CD4-positive, alpha-beta T cell treated with Interleukin-21 for 1 hour (primary cell): ENCODE results near the gene MAD2L2.

Experiments
- DNase-seq: peaks from one replicate; pipeline ENCODE4 v3.0.0-alpha.2; 2020

MAD2L2 gene

GRCh38 chr1:11704691-11705475 is 23.9 kb upstream of the MAD2L2 start:
- DNase-seq: no peak

- no peak for DNase-seq
These were observed 23.2 kb upstream of the MAD2L2 start for GRCh38 chr1:11704194-11704529.

GRCh38 chr1:11703357-11704193 is 22.6 kb upstream of the MAD2L2 start:
- no peak for DNase-seq

DNA sequence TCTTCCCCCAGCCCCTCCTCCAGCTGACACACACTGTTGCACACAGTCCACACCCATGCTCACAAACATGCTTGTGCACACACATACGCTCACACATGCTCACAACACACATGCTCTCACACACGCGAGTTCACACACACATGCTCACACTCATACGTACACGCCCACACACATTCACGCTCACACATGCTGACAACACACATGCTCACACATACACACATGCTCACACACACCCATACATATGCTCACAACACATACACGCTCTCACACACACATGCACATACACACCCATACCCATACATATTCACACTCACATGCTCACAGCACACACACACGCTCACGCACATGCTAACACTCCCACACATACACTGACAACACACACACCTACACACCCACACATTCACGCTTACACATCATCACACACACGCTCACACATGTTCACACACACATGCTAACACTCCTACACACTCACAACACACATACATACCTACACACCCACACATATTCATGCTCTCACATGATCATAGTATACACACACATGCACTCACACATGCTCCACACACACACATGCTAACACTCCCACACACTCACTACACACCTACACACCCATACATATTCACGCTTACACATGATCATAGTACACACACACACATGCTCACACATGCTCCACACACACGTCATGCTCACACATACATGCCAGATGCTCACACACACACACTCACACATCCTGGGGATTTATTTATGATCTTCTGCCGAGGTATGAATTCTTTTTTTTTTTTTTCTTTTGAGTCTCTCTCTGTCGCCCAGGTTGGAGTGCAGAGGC is 21.2 kb upstream of the MAD2L2 start:
- DNase-seq: no peak

DNA sequence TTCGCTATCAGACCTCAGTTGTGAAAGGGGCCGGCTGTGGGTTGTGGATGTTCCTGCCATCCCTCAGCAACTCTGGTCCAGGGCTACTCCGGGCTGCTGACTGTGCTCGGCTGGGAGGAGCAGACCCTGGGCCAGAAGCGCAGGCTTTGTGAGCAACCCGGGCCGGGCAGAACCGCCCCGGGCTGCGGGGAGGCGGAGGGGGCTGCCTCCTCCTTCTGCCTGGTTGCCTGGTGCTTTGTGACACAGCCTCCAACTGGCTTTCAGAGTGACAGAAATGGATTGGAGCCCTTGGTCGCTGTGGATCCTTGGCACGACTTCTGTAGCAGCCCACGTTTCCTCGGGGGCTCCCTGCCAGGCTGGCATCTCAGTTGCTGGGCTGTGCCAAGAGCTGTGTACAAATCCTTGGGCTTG is 20.6 kb upstream of the MAD2L2 start:
- DNase-seq: no peak

DNA sequence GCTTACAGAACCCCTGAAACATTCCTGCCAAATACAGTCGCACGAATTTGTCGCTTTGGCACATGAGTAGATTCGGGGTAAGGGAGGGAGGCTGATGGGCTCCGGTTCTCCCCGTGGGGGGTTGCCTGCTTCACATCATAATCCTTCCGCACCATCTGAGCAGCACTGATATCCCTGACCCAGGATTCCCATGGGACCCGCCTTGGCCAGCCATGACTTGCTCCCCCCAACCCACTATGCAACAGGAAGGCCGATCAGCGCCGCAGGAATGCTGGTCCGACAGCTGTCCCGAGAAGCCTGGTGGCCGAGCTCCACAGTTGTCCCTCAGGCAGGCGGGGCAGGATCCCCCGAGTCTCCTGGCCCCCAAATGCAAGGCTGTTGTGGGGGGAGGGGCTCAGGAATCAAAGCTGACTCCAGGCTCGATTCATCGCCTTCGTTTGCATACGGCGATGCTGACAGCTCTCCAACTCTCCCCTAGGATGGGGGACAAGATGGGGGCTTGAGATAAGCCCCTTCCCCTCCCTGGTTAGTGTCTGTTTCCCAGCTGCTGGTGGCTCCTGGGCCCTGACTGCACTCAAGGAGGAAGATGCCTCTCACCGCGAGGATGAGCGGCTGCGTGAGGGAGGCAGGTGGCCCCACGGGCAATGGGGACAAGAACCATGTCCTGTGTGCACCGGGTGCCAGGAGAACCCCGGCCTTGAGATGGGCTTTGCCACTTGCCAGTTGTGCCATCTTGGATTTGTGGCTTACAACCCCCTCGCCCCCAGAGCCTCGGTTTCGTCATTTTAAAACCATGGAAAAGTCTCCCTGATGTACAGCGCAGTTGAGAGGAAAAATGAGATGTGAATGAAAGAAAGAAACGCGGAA is 19.9 kb upstream of the MAD2L2 start:
- DNase-seq: no peak

DNA sequence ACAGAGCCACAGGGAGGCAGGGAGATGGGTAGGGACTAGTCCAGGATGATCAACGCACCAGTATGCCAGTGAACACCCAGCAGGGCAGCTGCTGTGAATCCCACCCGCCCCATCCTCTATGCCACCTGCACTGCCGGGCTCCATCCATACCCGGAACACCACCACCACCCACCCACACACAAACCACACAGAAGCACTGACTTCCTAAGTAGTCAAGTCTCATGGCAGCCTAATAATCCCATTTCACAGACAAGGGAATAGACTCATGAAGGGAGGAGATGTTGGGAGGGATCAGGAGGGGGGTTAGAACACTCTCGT is 16.9 kb upstream of the MAD2L2 start:
- no peak for DNase-seq

DNA sequence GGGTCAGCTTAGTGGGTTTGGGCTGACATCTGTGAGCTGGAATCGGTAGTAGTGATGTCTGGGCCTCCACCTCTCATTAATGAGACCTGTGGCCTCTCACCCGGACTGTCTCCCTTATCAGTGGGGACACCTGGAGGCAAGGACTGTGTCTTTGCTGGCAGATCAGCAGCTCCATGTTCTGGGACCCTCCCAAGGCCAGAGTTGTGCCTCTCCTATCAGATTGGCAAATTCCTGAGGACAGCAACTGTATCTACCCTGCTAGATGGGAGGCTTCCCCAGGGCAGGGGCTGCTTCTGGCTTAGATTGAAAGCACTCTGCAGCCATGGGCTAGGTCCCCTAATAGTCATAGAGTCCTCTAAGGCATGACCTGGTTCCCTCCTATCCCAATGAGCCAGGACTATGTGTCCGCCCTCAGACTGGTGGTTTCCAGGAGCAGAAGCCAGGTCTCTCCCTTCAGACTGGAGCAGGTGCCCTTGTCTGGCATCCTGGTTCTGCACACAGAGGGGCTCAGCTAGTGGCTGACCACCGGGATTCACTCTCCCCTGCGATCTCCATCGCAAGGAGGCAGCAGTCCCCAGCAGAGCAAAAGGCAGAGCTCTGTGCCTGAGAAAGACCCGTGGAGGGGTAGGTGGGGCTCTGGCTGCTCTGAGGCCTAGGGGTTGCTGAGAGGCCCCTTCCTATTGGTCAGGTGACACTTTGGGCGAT is 16.4 kb upstream of the MAD2L2 start:
- DNase-seq: no peak

GRCh38 chr1:11695861-11696260 is 14.9 kb upstream of the MAD2L2 start:
- DNase-seq: no peak

- no peak for DNase-seq
These were observed 13.0 kb upstream of the MAD2L2 start for GRCh38 chr1:11693917-11694316.

GRCh38 chr1:11693024-11693590 is 12.2 kb upstream of the MAD2L2 start:
- peak; percentile 56 for DNase-seq

DNA sequence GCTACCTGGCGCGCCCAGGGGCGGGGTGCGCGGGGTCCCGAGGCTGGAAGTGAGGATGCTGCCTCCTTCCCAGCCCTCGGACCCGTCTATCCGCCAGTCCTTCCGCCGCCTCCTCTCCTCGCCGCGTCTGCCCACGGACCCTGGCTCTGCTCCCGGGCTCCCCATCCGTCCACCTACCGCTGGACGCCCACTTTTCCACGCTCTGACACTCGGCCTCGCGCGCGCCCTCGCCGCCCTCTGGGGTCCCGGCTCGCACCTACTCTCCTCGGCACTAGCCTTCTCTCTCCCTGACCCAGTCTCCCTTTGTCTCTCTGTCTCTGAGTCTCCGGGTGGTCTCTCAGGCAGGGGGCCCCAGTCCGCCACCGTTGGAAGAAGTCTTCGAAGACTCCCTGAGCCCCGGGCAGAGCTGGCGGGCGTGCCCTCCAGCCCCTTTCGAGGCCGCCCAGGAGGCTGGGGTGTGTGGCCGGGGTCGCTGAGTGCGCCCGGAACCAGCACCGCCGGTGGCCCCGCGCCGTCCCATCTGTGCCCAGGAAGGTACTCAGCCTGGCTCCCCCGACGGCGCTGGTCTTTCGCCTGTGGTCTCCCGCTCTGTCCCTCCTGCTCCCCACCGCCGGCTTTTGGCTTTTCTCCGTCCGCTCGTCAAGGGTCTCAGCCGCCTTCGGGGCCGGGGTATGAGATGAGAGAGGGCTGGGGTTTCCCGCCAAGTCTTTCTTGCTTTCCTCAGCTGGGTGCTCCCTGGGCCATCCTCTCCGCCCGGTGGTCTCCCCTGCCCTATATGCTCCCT is 11.2 kb upstream of the MAD2L2 start:
- DNase-seq: no peak

DNA sequence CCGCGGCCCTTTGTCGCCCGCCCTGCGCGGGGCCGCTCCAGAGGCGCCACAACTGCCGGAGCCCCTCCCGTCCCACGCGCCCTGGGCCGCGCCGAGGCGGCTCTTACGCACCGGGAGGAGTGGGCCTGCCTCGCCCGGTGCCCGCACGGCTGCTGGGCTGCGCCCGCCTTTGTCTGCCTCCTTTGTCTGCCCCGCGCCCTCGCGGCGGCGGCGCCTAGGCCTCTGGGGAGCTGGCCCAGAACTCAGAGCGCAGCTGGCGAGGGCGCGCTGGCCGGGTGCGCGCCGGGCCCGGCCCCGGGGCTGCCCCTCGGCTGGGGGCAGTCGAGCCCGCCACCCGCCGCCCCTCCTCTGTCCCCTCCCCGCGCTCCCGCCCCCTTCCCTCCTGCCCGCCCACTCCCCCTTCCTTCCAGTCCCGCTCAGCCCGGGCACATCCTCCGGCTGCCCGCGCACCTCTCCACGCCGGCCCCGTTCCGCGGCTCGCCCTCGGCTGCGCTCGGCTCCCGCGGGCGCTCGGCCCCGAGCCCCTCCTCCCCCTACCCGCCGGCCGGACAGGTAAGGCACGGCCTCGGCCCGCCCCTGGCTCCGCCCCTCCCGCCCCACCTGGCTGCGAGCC is 10.5 kb upstream of the MAD2L2 start, which contains the start of gene DRAXIN:
Gene DRAXIN, plus strand, starts transcription at position 409 of the 613 bp plus-strand sequence. CDS start 14,549 bp downstream, outside the sequence.
- no peak for DNase-seq

GRCh38 chr1:11690397-11691301 is 9.7 kb upstream of the MAD2L2 start:
- DNase-seq: no peak

- DNase-seq: no peak
These were observed 7.6 kb upstream of the MAD2L2 start for GRCh38 chr1:11688506-11688905.

DNA sequence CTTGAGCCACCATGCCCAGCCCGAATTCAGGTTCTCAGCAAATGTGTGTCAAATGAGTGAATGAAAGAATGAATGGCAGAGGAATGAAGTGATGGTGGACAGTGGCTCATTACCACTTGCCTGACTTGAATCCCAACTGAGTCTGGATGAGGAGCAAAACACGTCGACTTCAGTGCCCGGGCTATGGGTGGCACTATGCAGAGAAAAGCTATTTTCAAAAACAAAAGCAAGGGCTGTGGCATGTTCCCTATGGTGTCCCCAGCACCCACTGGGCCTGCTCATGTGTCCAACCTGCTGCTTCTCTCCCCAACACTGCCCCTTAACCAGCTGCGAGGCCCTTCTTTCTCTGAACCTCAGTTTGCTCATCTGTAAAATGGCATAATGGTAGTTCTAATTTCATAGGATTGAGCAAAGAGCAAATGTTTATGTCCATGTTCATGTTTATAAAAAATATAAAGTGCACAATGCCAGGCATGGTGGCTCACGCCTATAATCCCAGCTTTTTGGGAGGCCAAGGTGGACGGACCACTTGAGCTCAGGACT is 4.3 kb upstream of the MAD2L2 start:
- DNase-seq: no peak

- no peak for DNase-seq
These were observed 3.1 kb upstream of the MAD2L2 start for GRCh38 chr1:11684070-11684469.

DNA sequence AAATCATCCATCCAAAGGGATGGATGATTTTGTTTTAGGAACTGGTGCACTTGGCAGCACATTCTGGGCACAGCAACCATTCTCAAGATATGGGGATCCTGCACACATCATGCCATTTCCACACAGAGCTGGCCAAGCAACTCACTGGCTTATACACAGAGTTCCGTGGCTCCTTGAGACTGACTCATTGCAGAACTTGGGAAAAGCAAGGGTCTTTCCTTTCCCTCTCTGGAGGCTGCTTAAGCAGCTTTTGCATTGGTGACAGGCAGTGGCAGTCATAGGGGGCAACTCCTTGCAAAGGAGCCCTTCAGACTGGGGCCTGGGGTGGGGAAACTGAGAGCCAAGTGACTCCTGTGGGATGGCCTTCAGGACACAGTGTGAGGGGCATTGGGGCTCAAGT is 1.9 kb upstream of the MAD2L2 start:
- no peak for DNase-seq

DNA sequence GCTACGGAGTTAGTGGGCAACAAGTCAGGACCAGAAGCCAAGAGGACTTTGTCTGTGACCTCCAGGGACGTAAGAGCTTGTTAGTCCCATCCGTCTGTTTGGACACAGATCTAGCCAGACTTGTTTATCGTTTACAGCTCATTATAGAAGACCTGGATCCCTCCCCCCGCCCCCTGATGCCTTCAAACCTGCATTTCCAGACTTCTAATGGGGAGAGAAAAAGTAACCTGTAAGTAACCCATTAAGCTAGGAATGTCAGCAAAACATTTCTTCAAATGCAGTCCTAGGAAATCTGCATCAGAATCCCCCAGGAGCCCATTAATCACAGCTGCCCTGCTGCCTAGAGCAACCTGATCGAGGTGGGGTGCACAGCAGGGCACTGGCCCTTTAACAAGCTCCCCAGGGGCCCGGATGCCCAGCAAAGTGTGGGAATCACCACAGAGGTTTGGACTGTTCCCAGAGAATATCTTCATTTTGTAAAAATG is 1.4 kb upstream of the MAD2L2 start:
- no peak for DNase-seq
